ENCODE data around the gene SBDS. TPM values are rescaled to one million over a fixed set of nuclear protein-coding genes. Genes with fewer than 3 reads are reported as not detected.
"Not testable (repeated sequence)": the region's sequence is repeated elsewhere in the genome, so short reads cannot be mapped to it uniquely, and the experiment has no call there.

SBDS gene
- total and polyA plus RNA-seq, 2 donors (not counting 1 experiment from before 2014, with no cell fraction given): 39.1 to 170 TPM

DNA sequence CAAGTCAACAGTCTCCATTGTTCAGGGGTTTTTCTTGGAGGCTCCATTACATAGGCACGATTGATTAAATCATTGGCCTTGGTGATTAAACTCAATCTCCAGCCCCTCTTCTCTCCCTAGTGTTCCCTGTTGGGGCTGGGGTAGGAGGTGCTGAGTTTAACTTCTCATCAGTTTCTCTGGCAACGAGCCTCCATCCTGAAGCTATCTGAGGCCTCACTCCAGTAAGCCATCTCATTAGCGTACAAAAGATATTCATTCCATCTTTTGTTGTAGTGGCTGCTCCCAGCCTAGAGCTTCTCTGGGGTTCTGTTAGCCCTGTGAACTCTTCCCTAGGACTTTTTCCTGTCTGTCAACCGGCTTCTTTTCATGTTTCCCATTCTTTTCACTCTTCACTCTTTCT is 12.9 kb upstream of the SBDS start:
- WGBS (ENCODE audit: insufficient coverage): 100% methylated on average over 1 of the region's 4 CpGs
- H3K4me3 ChIP-seq (ENCODE audit: control extremely low read depth in 1 of 5, extremely low read depth in 1 of 5, insufficient read depth in 1 of 5, low read depth in 2 of 5, low read length in 4 of 5): no peak overlapping the region
- Mint-ChIP-seq H3K27me3 (no peaks in the 10 kb centered on the region), H3K4me1 (peaks cover 2% of the 10 kb centered on the region), H3K27ac (no peak overlapping the region), H3K4me3 (no peak overlapping the region), H3K9me3 (ENCODE audit: insufficient read depth) (no peaks in the 10 kb centered on the region)
- no peak overlapping the region for H3K27ac ChIP-seq (ENCODE audit: low read length in 2 of 2)
- H3K36me3 ChIP-seq (replicated peaks in 1 of 2; ENCODE audit: control extremely low read depth in 1 of 2, control insufficient read depth in 1 of 2, extremely low read depth in 1 of 2, insufficient read depth in 2 of 2, low read length in 1 of 2): peaks cover 0 to 38% of the 10 kb centered on the region in 2 experiments
- intact Hi-C loops (cut with micrococcal nuclease): no loop called here
- H3K27me3 ChIP-seq (replicated peaks in 1 of 4; ENCODE audit: control extremely low read depth in 1 of 4, control insufficient read depth in 3 of 4, insufficient read depth in 4 of 4, low read length in 3 of 4): no peaks in the 10 kb centered on the region
- H4K20me1 ChIP-seq (ENCODE audit: control insufficient read depth, insufficient read depth, low read length, poor library complexity, severe bottlenecking): no peaks in the 10 kb centered on the region
- no peaks in the 10 kb centered on the region for H3K4me1 ChIP-seq (ENCODE audit: control insufficient read depth in 2 of 2, insufficient read depth in 2 of 2, low read length in 2 of 2)
- POLR2A ChIA-PET: no interaction called here
- no peaks in the 10 kb centered on the region for H3K9me3 ChIP-seq (ENCODE audit: control extremely low read depth in 1 of 3, control insufficient read depth in 2 of 3, insufficient read depth in 1 of 3, low read length in 2 of 3)
- no peak overlapping the region for H3K9ac ChIP-seq (ENCODE audit: low read length)
- DNase-seq (no peak), ATAC-seq (ENCODE audit: low read depth) (no peak)
- no peak overlapping the region for H2AFZ ChIP-seq (ENCODE audit: insufficient read depth, low read depth, low read length, poor library complexity, severe bottlenecking)
- H3K79me2 ChIP-seq (ENCODE audit: control insufficient read depth, insufficient read depth, low read length): peaks cover 14% of the 10 kb centered on the region
- CTCF ChIA-PET: no interaction called here
- no peak overlapping the region for H3K4me2 ChIP-seq (replicated peaks; ENCODE audit: low read depth, low read length, poor library complexity, severe bottlenecking)
- no peak for TF ChIP-seq EZH2 (IDR thresholded peaks at IDR 0.05; ENCODE audit: borderline replicate concordance, insufficient read depth, low read depth, low read length, poor library complexity, severe bottlenecking)
- TF ChIP-seq CTCF (IDR thresholded peaks at IDR 0.05): no peak

- H4K20me1 ChIP-seq (ENCODE audit: control insufficient read depth, insufficient read depth, low read length, poor library complexity, severe bottlenecking): no peaks in the 10 kb centered on the region
- no peak overlapping the region for H2AFZ ChIP-seq (ENCODE audit: insufficient read depth, low read depth, low read length, poor library complexity, severe bottlenecking)
- peaks cover 27% of the 10 kb centered on the region for H3K79me2 ChIP-seq (ENCODE audit: control insufficient read depth, insufficient read depth, low read length)
- Mint-ChIP-seq H3K27ac (no peak overlapping the region), H3K9me3 (ENCODE audit: insufficient read depth) (no peaks in the 10 kb centered on the region), H3K4me1 (peaks cover 6% of the 10 kb centered on the region), H3K27me3 (no peaks in the 10 kb centered on the region), H3K4me3 (no peak overlapping the region)
- H3K9ac ChIP-seq (ENCODE audit: low read length): no peak overlapping the region
- TF ChIP-seq CTCF (IDR thresholded peaks at IDR 0.05): no peak
- TF ChIP-seq EZH2 (IDR thresholded peaks at IDR 0.05; ENCODE audit: borderline replicate concordance, insufficient read depth, low read depth, low read length, poor library complexity, severe bottlenecking): no peak
- H3K27me3 ChIP-seq (replicated peaks in 1 of 4; ENCODE audit: control extremely low read depth in 1 of 4, control insufficient read depth in 3 of 4, insufficient read depth in 4 of 4, low read length in 3 of 4): no peaks in the 10 kb centered on the region
- H3K36me3 ChIP-seq (replicated peaks in 1 of 2; ENCODE audit: control extremely low read depth in 1 of 2, control insufficient read depth in 1 of 2, extremely low read depth in 1 of 2, insufficient read depth in 2 of 2, low read length in 1 of 2): peaks cover 0 to 32% of the 10 kb centered on the region in 2 experiments
- no peak overlapping the region for H3K4me2 ChIP-seq (replicated peaks; ENCODE audit: low read depth, low read length, poor library complexity, severe bottlenecking)
- no peak overlapping the region for H3K27ac ChIP-seq (ENCODE audit: low read length in 2 of 2)
- ATAC-seq (ENCODE audit: low read depth) (no peak), DNase-seq (no peak)
- WGBS (ENCODE audit: insufficient coverage): no CpG with 5 or more reads among the region's 2 CpGs
- H3K4me3 ChIP-seq (ENCODE audit: control extremely low read depth in 1 of 5, extremely low read depth in 1 of 5, insufficient read depth in 1 of 5, low read depth in 2 of 5, low read length in 4 of 5): no peak overlapping the region
- intact Hi-C loops (cut with micrococcal nuclease): no loop called here
- no peaks in the 10 kb centered on the region for H3K9me3 ChIP-seq (ENCODE audit: control extremely low read depth in 1 of 3, control insufficient read depth in 2 of 3, insufficient read depth in 1 of 3, low read length in 2 of 3)
- ChIA-PET POLR2A (no interaction called here), CTCF (no interaction called here)
- H3K4me1 ChIP-seq (ENCODE audit: control insufficient read depth in 2 of 2, insufficient read depth in 2 of 2, low read length in 2 of 2): no peaks in the 10 kb centered on the region
Observed at GRCh38 chr7:67006965-67007364, 11.6 kb upstream of the SBDS start.

GRCh38 chr7:67004145-67004544 is 8.8 kb upstream of the SBDS start:
- H3K4me1 ChIP-seq (ENCODE audit: control insufficient read depth in 2 of 2, insufficient read depth in 2 of 2, low read length in 2 of 2); H3K27me3 Mint-ChIP-seq; H3K27ac Mint-ChIP-seq; H3K4me3 Mint-ChIP-seq; H3K9me3 ChIP-seq (ENCODE audit: control extremely low read depth in 1 of 3, control insufficient read depth in 2 of 3, insufficient read depth in 1 of 3, low read length in 2 of 3); H3K27me3 ChIP-seq (replicated peaks in 1 of 4; ENCODE audit: control extremely low read depth in 1 of 4, control insufficient read depth in 3 of 4, insufficient read depth in 4 of 4, low read length in 3 of 4); CTCF ChIA-PET; DNase-seq; H3K4me2 ChIP-seq (replicated peaks; ENCODE audit: low read depth, low read length, poor library complexity, severe bottlenecking); POLR2A ChIA-PET; H3K27ac ChIP-seq (ENCODE audit: low read length in 2 of 2); H4K20me1 ChIP-seq (ENCODE audit: control insufficient read depth, insufficient read depth, low read length, poor library complexity, severe bottlenecking); intact Hi-C loops (cut with micrococcal nuclease); H3K9me3 Mint-ChIP-seq (ENCODE audit: insufficient read depth); ATAC-seq (ENCODE audit: low read depth); H3K9ac ChIP-seq (ENCODE audit: low read length); H2AFZ ChIP-seq (ENCODE audit: insufficient read depth, low read depth, low read length, poor library complexity, severe bottlenecking); H3K4me1 Mint-ChIP-seq; H3K4me3 ChIP-seq (ENCODE audit: control extremely low read depth in 1 of 5, extremely low read depth in 1 of 5, insufficient read depth in 1 of 5, low read depth in 2 of 5, low read length in 4 of 5): not testable (repeated sequence)
- no CpG with 5 or more reads among the region's 2 CpGs for WGBS (ENCODE audit: insufficient coverage)
- H3K79me2 ChIP-seq (ENCODE audit: control insufficient read depth, insufficient read depth, low read length): peaks cover 26% of the 10 kb centered on the region
- H3K36me3 ChIP-seq (replicated peaks in 1 of 2; ENCODE audit: control extremely low read depth in 1 of 2, control insufficient read depth in 1 of 2, extremely low read depth in 1 of 2, insufficient read depth in 2 of 2, low read length in 1 of 2): peaks cover 0 to 26% of the 10 kb centered on the region in 2 experiments
